Gastrocnemius medialis (tissue), 4 donors: Measurements from ENCODE around the gene MFAP4. TPM values are rescaled to one million over a fixed set of nuclear protein-coding genes. Genes with fewer than 3 reads are reported as not detected.
A peak's percentile ranks its signal among the peaks of the same experiment; 100 is the strongest.

Experiments
- ATAC-seq, 2 donors: fragments of 150-250 bp; one replicate each; pipeline ENCODE4 v1.9.1; 2016
- DNase-seq, 2 donors: peaks; one replicate each; pipeline ENCODE4 v3.0.0-alpha.2; 2019
- H3K27ac ChIP-seq, 4 donors: fragments of 200-600 bp; sonication (generic); 1 replicate in 1 of 4; 2 replicates in 3 of 4; pipeline ENCODE4 v1.5.1; 2016 to 2018; ENCODE audit warnings: mild to moderate bottlenecking in 2 of 4, moderate library complexity in 1 of 4
- H3K27me3 ChIP-seq, 3 donors: fragments of 200-600 bp; sonication (generic) in 2 of 3; 1 replicate in 1 of 3; 2 replicates in 2 of 3; pipeline versions ENCODE4 v1.5.1 to v1.6.0; 2016 to 2019; ENCODE audit warnings: mild to moderate bottlenecking in 1 of 3, moderate library complexity in 1 of 3
- H3K36me3 ChIP-seq, 2 donors: fragments of 200-600 bp; sonication (generic) in 1 of 2; one replicate each; pipeline ENCODE4 v1.5.1; 2017 to 2018
- H3K4me1 ChIP-seq, 2 donors: fragments of 200-600 bp; sonication (generic) in 1 of 2; one replicate each; pipeline ENCODE4 v1.5.1; 2016 to 2017; ENCODE audit warnings: mild to moderate bottlenecking in 2 of 2
- H3K4me3 ChIP-seq, 4 donors: fragments of 200-600 bp; sonication (generic) in 3 of 4; 1 replicate in 1 of 4; 2 replicates in 3 of 4; pipeline ENCODE4 v1.5.1; 2016 to 2019; ENCODE audit warnings: mild to moderate bottlenecking in 2 of 4
- H3K9me3 ChIP-seq, 3 donors: fragments of 200-600 bp; sonication (generic) in 2 of 3; 1 replicate in 1 of 3; 2 replicates in 2 of 3; pipeline ENCODE4 v1.5.1; 2016 to 2019
- CTCF ChIP-seq, 5 experiments: fragments of 450-650 bp in 3 of 5; fragments of 200-600 bp in 2 of 5; sonication (generic) in 2 of 5; IDR thresholded peaks in 4 of 5; conservative IDR thresholded peaks in 1 of 5; 1 replicate in 4 of 5; 2 replicates in 1 of 5; pipeline ENCODE4 v1.5.1; 2016 to 2019; ENCODE audit warnings: antibody characterized with exemption in 5 of 5, mild to moderate bottlenecking in 3 of 5, moderate library complexity in 3 of 5
- POLR2A ChIP-seq, 2 donors: fragments of 450-650 bp; IDR thresholded peaks; one replicate each; pipeline ENCODE4 v1.6.1; 2017; ENCODE audit warnings: antibody characterized with exemption in 2 of 2, mild to moderate bottlenecking in 2 of 2, moderate library complexity in 2 of 2
- in situ Hi-C, 4 donors: fragments of 200-750 bp; cut with MboI; loops; one replicate each; pipeline versions ENCODE4 v1.15.0 to v1.8.0; 2017; ENCODE audit warnings: low sequenced_read_pairs in 4 of 4
- intact Hi-C: fragments of 100-400 bp; cut with DNase I; formaldehyde crosslinking; loops from one replicate; pipeline ENCODE4 v1.15.1; 2023; ENCODE audit warnings: low total_unique reads
- total RNA-seq, 4 donors: library from RNA; depleted of rRNA; stranded (reverse); fragments of >200 nt; gene quantifications; one replicate each; pipeline versions ENCODE4 v1.1.0 to v1.2.3, GENCODE V29; 2016

MFAP4 gene
- total RNA-seq, 4 donors from 2014 or later = 11.0 to 22.7 (median 14.8) TPM

- in situ Hi-C loops = no loop called here
- peak overlapping the region in 2 of 4 donors; percentile 10 to 19 for H3K27ac ChIP-seq
- TF ChIP-seq CTCF (IDR thresholded peaks at IDR 0.05 in 4 of 5, conservative IDR thresholded peaks at IDR 0.05 in 1 of 5) (no peak), POLR2A (IDR thresholded peaks at IDR 0.05) (no peak)
- H3K4me1 ChIP-seq = no peaks in the 10 kb centered on the region
- H3K9me3 ChIP-seq = no peaks in the 10 kb centered on the region
- H3K27me3 ChIP-seq = no peaks in the 10 kb centered on the region
- DNase-seq (no peak), ATAC-seq (peak in 1 of 2 donors; percentile 30)
- intact Hi-C loops = no loop called here
- no peaks in the 10 kb centered on the region for H3K36me3 ChIP-seq
- H3K4me3 ChIP-seq = no peak overlapping the region
Observed at GRCh38 chr17:19418251-19418992, 31.4 kb upstream of the MFAP4 start.

- DNase-seq = no peak
- Histone ChIP-seq H3K4me1 (no peaks in the 10 kb centered on the region), H3K27me3 (no peaks in the 10 kb centered on the region), H3K27ac (no peak overlapping the region), H3K9me3 (no peaks in the 10 kb centered on the region), H3K4me3 (no peak overlapping the region), H3K36me3 (no peaks in the 10 kb centered on the region)
- no peak for ATAC-seq
- in situ Hi-C loops = no loop called here
- intact Hi-C loops = no loop called here
- TF ChIP-seq POLR2A (IDR thresholded peaks at IDR 0.05) (no peak), CTCF (IDR thresholded peaks at IDR 0.05 in 4 of 5, conservative IDR thresholded peaks at IDR 0.05 in 1 of 5) (no peak)
Observed at GRCh38 chr17:19417611-19418010, 30.6 kb upstream of the MFAP4 start.

GRCh38 chr17:19415806-19416775, 29.1 kb upstream of the MFAP4 start:
- TF ChIP-seq CTCF (IDR thresholded peaks at IDR 0.05 in 4 of 5, conservative IDR thresholded peaks at IDR 0.05 in 1 of 5) (no peak), POLR2A (IDR thresholded peaks at IDR 0.05) (no peak)
- DNase-seq (no peak), ATAC-seq (no peak)
- intact Hi-C loops = no loop called here
- no peak overlapping the region for H3K27ac ChIP-seq
- no peaks in the 10 kb centered on the region for H3K4me1 ChIP-seq
- H3K9me3 ChIP-seq = no peaks in the 10 kb centered on the region
- H3K4me3 ChIP-seq = no peak overlapping the region
- no peaks in the 10 kb centered on the region for H3K27me3 ChIP-seq
- in situ Hi-C loops = no loop called here
- no peaks in the 10 kb centered on the region for H3K36me3 ChIP-seq

GRCh38 chr17:19415311-19415710, 28.3 kb upstream of the MFAP4 start:
- Histone ChIP-seq H3K9me3 (no peaks in the 10 kb centered on the region), H3K27ac (no peak overlapping the region), H3K4me3 (no peak overlapping the region), H3K4me1 (no peaks in the 10 kb centered on the region), H3K27me3 (no peaks in the 10 kb centered on the region), H3K36me3 (no peaks in the 10 kb centered on the region)
- no peak for DNase-seq
- intact Hi-C loops (no loop called here), in situ Hi-C loops (no loop called here)
- TF ChIP-seq POLR2A (IDR thresholded peaks at IDR 0.05) = no peak
- TF ChIP-seq CTCF (IDR thresholded peaks at IDR 0.05 in 4 of 5, conservative IDR thresholded peaks at IDR 0.05 in 1 of 5) = no peak
- ATAC-seq = no peak
